Measurements from ENCODE around the gene PPP1R3E. TPM values are rescaled to one million over a fixed set of nuclear protein-coding genes. Genes with fewer than 3 reads are reported as not detected.

The PPP1R3E gene
- total and polyA plus RNA-seq, 2 of the 13 experiments (the other 11 are each of a cell fraction or from before 2014, with no cell fraction given), result 16.5 to 26.5 TPM

GRCh38 chr14:23300687-23301223, 1.9 kb downstream of the PPP1R3E start (continued):
- TF ChIP-seq HNRNPL (IDR thresholded peaks at IDR 0.05; ENCODE audit: low read depth, low read length) (no peak), POLR2AphosphoS2 (IDR thresholded peaks at IDR 0.05; ENCODE audit: low read depth, low read length) (no peak), ATF6 (CRISPR knock-in tag; conservative IDR thresholded peaks at IDR 0.05) (no peak), RBFOX2 (IDR thresholded peaks at IDR 0.05; ENCODE audit: low read depth, low read length) (no peak), ZNF704 (CRISPR knock-in tag; IDR thresholded peaks at IDR 0.05; ENCODE audit: borderline replicate concordance) (no peak), TFE3 (CRISPR knock-in tag; IDR thresholded peaks at IDR 0.05) (no peak), ZNF333 (CRISPR knock-in tag; IDR thresholded peaks at IDR 0.05; ENCODE audit: borderline replicate concordance) (peak; percentile 58; the same call in 1 of the 2 replicates), ZSCAN31 (CRISPR knock-in tag; IDR thresholded peaks at IDR 0.05; ENCODE audit: low read depth) (no peak), PAX8 (CRISPR knock-in tag; IDR thresholded peaks at IDR 0.05; ENCODE audit: borderline replicate concordance) (no peak), ZNF879 (CRISPR knock-in tag; IDR thresholded peaks at IDR 0.05) (no peak), ZNF660 (CRISPR knock-in tag; IDR thresholded peaks at IDR 0.05; ENCODE audit: borderline replicate concordance, low read depth) (no peak; the same call in 1 of the 2 replicates), ADNP (CRISPR knock-in tag; IDR thresholded peaks at IDR 0.05) (no peak), SMARCE1 (IDR thresholded peaks at IDR 0.05; ENCODE audit: borderline replicate concordance) (no peak), ZNF83 (CRISPR knock-in tag; IDR thresholded peaks at IDR 0.05; ENCODE audit: borderline replicate concordance) (0 out of 2 replicates have a peak, but pooled peaks have one; percentile 89), RBAK (CRISPR knock-in tag; IDR thresholded peaks at IDR 0.05) (no peak), SP140L (CRISPR knock-in tag; IDR thresholded peaks at IDR 0.05; ENCODE audit: borderline replicate concordance) (no peak), MEIS1 (CRISPR knock-in tag; IDR thresholded peaks at IDR 0.05; ENCODE audit: borderline replicate concordance) (no peak; the same call in 1 of the 2 replicates), TOE1 (CRISPR knock-in tag; IDR thresholded peaks at IDR 0.05) (no peak), TBX3 (IDR thresholded peaks at IDR 0.05; ENCODE audit: borderline replicate concordance) (no peak), FOXO1 (CRISPR knock-in tag; IDR thresholded peaks at IDR 0.05) (peak; percentile 47; the same call in 1 of the 2 replicates), ARNT (IDR thresholded peaks at IDR 0.05) (no peak), ATF1 (CRISPR knock-in tag; IDR thresholded peaks at IDR 0.05) (no peak), ZNF3 (CRISPR knock-in tag; IDR thresholded peaks at IDR 0.05) (no peak), MED13 (CRISPR knock-in tag; IDR thresholded peaks at IDR 0.05) (no peak), CREM (IDR thresholded peaks at IDR 0.05) (no peak), CREM (CRISPR knock-in tag; IDR thresholded peaks at IDR 0.05) (no peak), PRMT3 (CRISPR knock-in tag; IDR thresholded peaks at IDR 0.05; ENCODE audit: borderline replicate concordance, low read depth) (no peak), GABPA (IDR thresholded peaks at IDR 0.05; ENCODE audit: low read depth, low read length) (no peak), GABPA (CRISPR knock-in tag; IDR thresholded peaks at IDR 0.05; ENCODE audit: low read depth) (no peak), AGO1 (IDR thresholded peaks at IDR 0.05; ENCODE audit: low read depth, low read length, poor library complexity, severe bottlenecking) (no peak)
